ENCODE measurements around the gene ZNF343.
"Not testable (repeated sequence)": the region's sequence is repeated elsewhere in the genome, so short reads cannot be mapped to it uniquely, and the experiment has no call there.

The ZNF343 gene

GRCh38 chr20:2508631-2509467, at the start of gene ZNF343:
Gene ZNF343 (minus strand): TSS chr20:2508915. CDS start chr20:2493895, 15,020 bp downstream.
- DNase-seq: peak; percentile 58

GRCh38 chr20:2557873-2558580, 49.3 kb upstream of the ZNF343 start:
- DNase-seq: no peak

GRCh38 chr20:2545594-2545993, 36.9 kb upstream of the ZNF343 start:
- no peak for DNase-seq

- no peak for DNase-seq
Observed at GRCh38 chr20:2544211-2544610, 35.5 kb upstream of the ZNF343 start.

- DNase-seq: no peak
Observed at GRCh38 chr20:2542361-2542760, 33.6 kb upstream of the ZNF343 start.

- DNase-seq: no peak
Observed at GRCh38 chr20:2541940-2542339, 33.2 kb upstream of the ZNF343 start.

GRCh38 chr20:2538931-2539720, 30.4 kb upstream of the ZNF343 start:
- no peak for DNase-seq

- DNase-seq: no peak
Observed at GRCh38 chr20:2538356-2538755, 29.6 kb upstream of the ZNF343 start.

GRCh38 chr20:2537101-2537500, 28.4 kb upstream of the ZNF343 start:
- DNase-seq: no peak

GRCh38 chr20:2536560-2536986, 27.9 kb upstream of the ZNF343 start, which contains the start of gene TMC2:
Gene TMC2 (plus strand): TSS chr20:2536573. CDS start chr20:2536622, 49 bp downstream.
- DNase-seq: no peak

GRCh38 chr20:2535711-2536559, 27.2 kb upstream of the ZNF343 start:
- DNase-seq: no peak

- no peak for DNase-seq
Observed at GRCh38 chr20:2533118-2533517, 24.4 kb upstream of the ZNF343 start.

- DNase-seq: no peak
Observed at GRCh38 chr20:2528671-2529271, 20.1 kb upstream of the ZNF343 start.

GRCh38 chr20:2527762-2528161, 19.0 kb upstream of the ZNF343 start:
- DNase-seq: no peak

GRCh38 chr20:2526218-2526583, 17.5 kb upstream of the ZNF343 start:
- DNase-seq: not testable (repeated sequence)

- no peak for DNase-seq
Observed at GRCh38 chr20:2524709-2525506, 16.2 kb upstream of the ZNF343 start.

- peak; percentile 34 for DNase-seq
Observed at GRCh38 chr20:2523919-2524708, 15.4 kb upstream of the ZNF343 start.

GRCh38 chr20:2522826-2523429, 14.2 kb upstream of the ZNF343 start:
- DNase-seq: not testable (repeated sequence)

Data from NCI-H226 (cell line).